Thoracic aorta (tissue), 2 donors: Measurements from ENCODE around the gene HOXB4. TPM values are rescaled to one million over a fixed set of nuclear protein-coding genes. Genes with fewer than 3 reads are reported as not detected.

Experiments used
- ATAC-seq: fragments of 150-250 bp; one replicate; pipeline ENCODE4 v1.8.0; 2017; ENCODE audit warnings: low read depth; ENCODE audit not compliant: insufficient number of reproducible peaks, low FRiP score
- DNase-seq: peaks from one replicate; pipeline ENCODE4 v3.0.0-alpha.2; 2020; ENCODE audit warnings: low spot score
- H3K27ac ChIP-seq, 2 donors: fragments of 200-600 bp; sonication (generic); 1 replicate in 1 of 2; 2 replicates in 1 of 2; pipeline ENCODE4 v1.5.1; 2016; ENCODE audit warnings: mild to moderate bottlenecking in 2 of 2, moderate library complexity in 2 of 2
- H3K27me3 ChIP-seq: fragments of 200-600 bp; sonication (generic); replicated peaks from 2 replicates; pipeline ENCODE4 v1.6.0; 2016; ENCODE audit warnings: mild to moderate bottlenecking; ENCODE audit not compliant: insufficient read depth
- H3K36me3 ChIP-seq: fragments of 200-600 bp; sonication (generic); one replicate; pipeline ENCODE4 v1.5.1; 2016
- H3K4me1 ChIP-seq, 2 donors: fragments of 200-600 bp; sonication (generic); 1 replicate in 1 of 2; 2 replicates in 1 of 2; pipeline versions ENCODE4 v1.5.1 to v1.6.0; 2016; ENCODE audit warnings: low read depth in 2 of 2, mild to moderate bottlenecking in 1 of 2; ENCODE audit not compliant: control insufficient read depth in 1 of 2
- H3K4me3 ChIP-seq: fragments of 200-600 bp; sonication (generic); 2 replicates; pipeline ENCODE4 v1.5.1; 2016; ENCODE audit warnings: mild to moderate bottlenecking
- H3K9me3 ChIP-seq: fragments of 200-600 bp; sonication (generic); 2 replicates; pipeline ENCODE4 v1.5.1; 2016
- CTCF ChIP-seq: fragments of 200-600 bp; sonication (generic); IDR thresholded peaks from one replicate; pipeline ENCODE4 v1.5.1; 2019; ENCODE audit warnings: antibody characterized with exemption
- total RNA-seq, 2 donors: library from RNA; depleted of rRNA; stranded (reverse); fragments of >200 nt; gene quantifications; one replicate each; pipeline versions ENCODE4 v1.1.0 to v1.2.3, GENCODE V29; 2016

The HOXB4 gene
- total RNA-seq, 2 donors from 2014 or later: 6.2 to 11.5 TPM

DNA sequence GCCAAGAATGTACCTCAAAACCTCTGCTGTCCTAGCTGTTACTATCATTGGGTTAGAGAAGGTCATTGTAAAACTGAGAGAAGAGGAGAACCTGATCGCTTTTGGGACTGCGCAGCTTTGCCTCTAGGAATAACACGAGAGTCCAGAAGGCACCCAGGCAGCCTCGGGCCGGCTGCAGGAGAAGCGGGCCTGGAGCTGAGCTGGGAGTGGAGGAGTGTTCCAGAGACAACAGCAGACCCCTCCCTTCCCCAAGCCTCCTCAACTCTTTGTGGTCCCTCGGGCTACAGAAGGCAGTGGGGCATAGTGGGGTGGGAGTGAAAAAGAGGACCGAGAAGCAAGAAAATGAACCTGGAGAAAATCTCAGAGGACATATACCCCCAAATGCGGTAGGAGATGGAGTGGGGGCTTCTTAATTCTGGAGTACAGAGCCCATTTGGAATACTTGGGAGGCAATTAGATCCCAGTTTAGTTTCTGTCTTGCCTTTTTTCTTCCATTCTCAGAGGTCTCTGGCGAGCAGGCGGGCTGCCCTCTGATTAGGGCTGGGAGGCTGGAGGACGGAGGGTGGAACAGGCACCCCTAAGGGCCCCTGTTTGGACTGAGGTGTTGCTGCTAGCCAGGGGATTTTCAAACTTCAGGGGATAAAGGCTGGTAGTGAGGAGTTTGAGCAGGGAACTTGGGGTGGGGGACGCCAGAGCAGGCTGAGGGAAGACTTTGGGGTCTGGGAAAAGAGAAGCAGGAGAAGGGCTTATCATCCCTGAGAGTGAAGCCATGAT lies 19.9 kb downstream of the HOXB4 start:
- H3K4me3 ChIP-seq: peak overlapping the region; percentile 7
- H3K36me3 ChIP-seq: no peaks in the 10 kb centered on the region
- no peaks in the 10 kb centered on the region for H3K27me3 ChIP-seq
- DNase-seq (no peak), ATAC-seq (no peak)
- peaks cover 33 to 84% of the 10 kb centered on the region in 2 donors for H3K4me1 ChIP-seq
- H3K27ac ChIP-seq: peak overlapping the region; percentile 81 to 96
- TF ChIP-seq CTCF: no peak
- H3K9me3 ChIP-seq: no peaks in the 10 kb centered on the region

- H3K4me3 ChIP-seq: peak overlapping the region; percentile 84
- no peak for TF ChIP-seq CTCF
These were observed 21.4 kb downstream of the HOXB4 start for GRCh38 chr17:48556576-48557401.

GRCh38 chr17:48556229-48556575 lies 21.9 kb downstream of the HOXB4 start:
- no peaks in the 10 kb centered on the region for H3K27me3 ChIP-seq
- DNase-seq: no peak
- H3K36me3 ChIP-seq: no peaks in the 10 kb centered on the region
- peak overlapping the region; percentile 84 for H3K4me3 ChIP-seq
- H3K9me3 ChIP-seq: no peaks in the 10 kb centered on the region
- ATAC-seq: no peak
- TF ChIP-seq CTCF: no peak
- H3K4me1 ChIP-seq: peaks cover 45 to 80% of the 10 kb centered on the region in 2 donors
- peak overlapping the region; percentile 81 to 96 for H3K27ac ChIP-seq

More at GRCh38 chr17:48556576-48557401, 21.4 kb downstream of the HOXB4 start:
- DNase-seq (no peak), ATAC-seq (no peak)
- Histone ChIP-seq H3K36me3 (no peaks in the 10 kb centered on the region), H3K9me3 (no peaks in the 10 kb centered on the region), H3K27ac (peak overlapping the region; percentile 81 to 96), H3K27me3 (no peaks in the 10 kb centered on the region), H3K4me1 (peaks cover 45 to 84% of the 10 kb centered on the region in 2 donors)

DNA sequence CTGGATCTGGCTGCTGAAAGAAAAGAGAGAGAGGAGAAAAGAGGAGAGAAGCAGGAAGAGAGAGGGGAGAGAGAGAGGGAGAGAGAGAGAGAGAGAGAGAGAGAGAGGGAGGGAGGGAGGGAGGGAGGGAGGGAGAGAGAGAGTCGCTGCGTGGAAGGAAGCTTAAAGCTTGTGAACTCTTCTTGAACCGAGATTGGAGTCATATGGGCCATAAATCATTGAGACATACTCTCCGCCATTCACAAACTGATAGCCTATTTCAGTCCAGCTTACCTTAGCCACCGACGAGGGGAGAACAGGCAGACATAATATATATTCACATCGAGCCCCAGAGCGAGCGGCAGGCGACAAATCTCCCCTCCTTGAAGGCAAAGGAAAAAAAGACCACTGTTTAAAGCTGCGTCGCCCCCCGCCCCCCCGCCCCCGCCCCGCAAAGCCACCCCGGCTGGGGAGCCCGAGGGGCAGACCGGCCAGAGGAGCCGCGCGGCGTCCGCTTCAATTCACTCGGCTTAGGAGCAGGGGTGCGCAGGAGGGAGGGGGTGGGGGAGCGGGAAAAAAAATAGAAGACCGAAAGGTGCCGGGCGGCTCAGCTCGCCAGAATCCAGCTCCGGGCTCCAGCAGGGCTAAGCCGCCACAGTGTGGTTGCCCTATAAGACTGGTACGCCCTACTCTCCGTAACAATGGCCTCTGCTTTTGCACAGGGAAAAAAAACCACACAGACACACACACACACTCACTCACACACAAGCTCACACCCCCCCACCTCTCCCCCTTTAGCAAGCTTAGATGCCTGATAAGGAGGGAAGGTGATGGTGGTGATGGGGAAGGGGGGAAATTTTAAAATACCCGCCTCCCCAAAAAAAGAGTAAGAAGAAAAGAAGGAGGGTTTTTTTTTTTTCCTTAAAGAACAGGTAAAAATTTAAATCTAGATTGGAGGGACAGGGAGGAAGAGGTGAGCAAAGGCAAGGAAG lies 22.6 kb downstream of the HOXB4 start:
- Histone ChIP-seq H3K36me3 (peaks cover 5% of the 10 kb centered on the region), H3K4me3 (peak overlapping the region; percentile 84), H3K27me3 (no peaks in the 10 kb centered on the region), H3K4me1 (peaks cover 45 to 77% of the 10 kb centered on the region in 2 donors), H3K9me3 (no peaks in the 10 kb centered on the region), H3K27ac (peak overlapping the region; percentile 91 to 96)
- no peak for TF ChIP-seq CTCF
- ATAC-seq (no peak), DNase-seq (no peak)
